IPS-11a (cell line): Measurements from ENCODE around the gene PRUNE2.

Experiments used
- H3K4me3 ChIP-seq: one replicate; pipeline ENCODE4 v1.5.1; 2013; ENCODE audit warnings: low read depth, low read length, control low read depth

The PRUNE2 gene

DNA sequence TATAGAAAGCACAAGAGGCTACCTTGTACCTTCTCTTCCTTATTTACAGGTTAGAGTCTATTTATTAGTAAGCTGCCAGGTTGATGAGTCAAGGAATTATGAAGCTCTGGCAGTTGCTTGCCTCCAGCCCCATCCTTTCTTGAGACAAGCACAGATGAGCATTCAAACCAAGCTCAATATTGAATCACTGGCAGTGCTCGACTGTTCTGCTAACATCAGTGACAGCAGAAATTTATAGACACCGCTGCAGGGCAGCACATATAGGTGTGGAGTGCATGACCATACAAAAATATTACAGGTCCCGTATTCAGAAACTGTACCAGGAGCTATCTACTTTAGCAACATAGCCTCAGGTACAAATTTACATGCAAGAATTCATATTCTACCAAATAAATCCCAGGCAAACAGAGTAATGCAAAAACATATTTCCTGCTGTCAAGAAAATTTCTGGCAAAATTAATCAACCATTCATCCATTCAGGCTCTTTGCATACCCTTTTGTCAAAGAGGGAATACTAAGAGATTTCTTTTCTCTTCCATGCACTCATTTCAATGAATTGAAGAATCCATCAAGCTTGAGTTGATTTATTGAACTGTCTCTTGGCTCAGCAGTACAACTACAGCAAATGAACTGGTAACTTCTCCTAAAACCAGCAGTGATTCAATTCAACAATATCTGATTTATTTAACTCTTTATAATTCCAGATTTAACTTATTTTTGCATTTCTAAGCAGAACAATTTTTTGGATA lies 168.6 kb downstream of the PRUNE2 start:
- no peak overlapping the region for H3K4me3 ChIP-seq

DNA sequence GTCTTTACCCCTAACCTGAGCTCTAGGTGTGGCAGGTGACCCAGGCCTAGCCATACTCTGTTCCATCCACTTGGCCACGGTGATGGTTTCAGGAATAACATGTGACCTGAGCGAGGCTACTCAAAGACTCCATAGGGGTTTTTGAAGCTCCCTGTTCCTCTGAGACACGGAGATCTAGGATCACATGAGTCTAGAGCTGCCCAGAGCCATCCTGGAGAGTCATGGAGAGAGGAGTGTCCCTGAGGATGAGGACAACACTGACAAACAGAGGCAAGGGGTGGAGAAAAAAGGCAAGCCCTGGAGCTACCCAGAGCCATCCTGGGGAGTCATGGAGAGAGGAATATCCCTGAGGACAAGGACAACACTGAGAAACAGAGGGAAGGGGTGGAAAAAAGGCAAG lies 171.2 kb downstream of the PRUNE2 start:
- H3K4me3 ChIP-seq: no peak overlapping the region

- H3K4me3 ChIP-seq: no peak overlapping the region
Observed at GRCh38 chr9:76733096-76733495, 172.8 kb downstream of the PRUNE2 start.

GRCh38 chr9:76732341-76732958 lies 173.5 kb downstream of the PRUNE2 start:
- no peak overlapping the region for H3K4me3 ChIP-seq

DNA sequence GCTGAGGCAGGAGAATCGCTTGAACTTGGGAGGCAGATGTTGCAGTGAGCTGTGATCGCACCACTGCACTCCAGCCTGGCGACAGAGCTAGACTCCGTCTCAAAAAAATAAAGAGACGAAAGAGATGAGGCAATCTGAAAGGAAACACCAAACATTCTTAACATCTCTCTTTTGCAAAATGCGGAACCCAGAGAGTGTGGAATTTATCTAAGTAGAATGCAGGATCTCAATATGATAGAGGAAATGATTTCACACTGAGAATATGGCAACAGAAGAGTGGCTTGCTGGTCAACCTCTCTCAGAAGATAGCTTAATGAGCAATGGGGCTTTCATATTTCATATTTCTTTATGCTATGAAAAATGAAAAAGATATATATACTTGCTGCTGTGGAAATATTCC lies 175.1 kb downstream of the PRUNE2 start:
- H3K4me3 ChIP-seq: no peak overlapping the region

- no peak overlapping the region for H3K4me3 ChIP-seq
Observed at GRCh38 chr9:76729980-76730737, 175.8 kb downstream of the PRUNE2 start.

- H3K4me3 ChIP-seq: no peak overlapping the region
Observed at GRCh38 chr9:76729116-76729515, 176.8 kb downstream of the PRUNE2 start.

DNA sequence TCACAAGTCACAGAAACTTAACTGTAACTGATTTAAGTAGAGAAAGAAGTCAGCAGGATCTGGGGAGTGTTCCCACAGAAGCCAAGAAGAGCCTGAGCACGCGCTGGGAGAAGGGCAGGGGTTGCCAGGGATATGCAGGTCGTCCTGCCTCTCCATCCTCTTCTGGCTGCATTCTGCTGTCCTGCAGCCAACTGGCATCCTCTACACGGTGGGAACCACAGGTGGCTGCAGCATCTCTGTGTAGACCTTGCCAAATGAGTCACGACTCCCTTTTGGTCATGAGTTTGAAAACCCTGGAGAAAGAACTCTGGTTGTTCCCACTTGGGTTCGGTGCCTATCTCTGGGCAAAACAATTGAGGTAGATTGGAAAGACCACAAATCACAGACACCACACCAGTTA lies 180.0 kb downstream of the PRUNE2 start:
- H3K4me3 ChIP-seq: no peak overlapping the region

DNA sequence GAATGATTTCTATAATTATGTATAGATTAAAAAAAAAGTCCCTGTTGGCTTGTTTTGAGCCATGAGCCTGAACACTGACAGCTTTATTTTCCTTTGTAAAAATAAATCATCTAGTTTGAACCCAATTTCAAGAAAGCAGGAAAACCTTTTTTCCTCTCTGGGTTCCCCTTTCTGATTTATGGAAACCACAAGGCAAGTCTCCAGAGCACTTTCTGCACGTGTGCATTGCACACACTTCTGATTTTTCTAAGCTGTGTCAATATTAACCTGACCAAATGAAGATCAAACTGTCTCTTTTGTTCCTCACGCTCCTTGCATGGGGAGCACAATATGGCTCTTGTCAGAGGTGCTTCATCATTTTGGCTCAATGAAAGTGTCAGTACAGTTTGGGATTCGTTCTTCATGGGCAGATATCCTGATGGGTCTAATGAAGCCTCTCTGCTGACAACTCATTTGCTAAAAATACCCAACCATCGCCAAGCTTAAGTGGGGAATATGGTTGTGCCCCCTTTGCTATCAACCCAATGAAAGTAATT lies 180.8 kb downstream of the PRUNE2 start:
- H3K4me3 ChIP-seq: no peak overlapping the region

DNA sequence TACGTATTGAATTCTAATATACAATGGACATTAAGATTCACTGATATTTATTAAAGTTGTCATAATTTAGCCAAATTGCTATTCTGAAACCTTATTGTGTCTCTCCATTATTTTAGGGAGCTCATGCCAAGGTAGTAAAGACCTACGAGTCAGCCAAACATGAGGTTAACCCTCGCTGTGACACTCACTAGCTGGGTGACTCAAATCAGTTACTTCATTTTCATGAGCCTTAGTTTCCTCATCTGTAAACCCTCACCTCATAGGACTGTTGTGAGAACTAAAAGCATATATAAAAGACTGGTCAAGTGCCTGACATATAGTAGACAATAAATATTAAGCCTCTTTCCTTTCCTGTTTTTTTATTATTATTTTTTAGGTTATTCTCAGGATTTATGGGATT lies 185.7 kb downstream of the PRUNE2 start:
- H3K4me3 ChIP-seq: no peak overlapping the region

DNA sequence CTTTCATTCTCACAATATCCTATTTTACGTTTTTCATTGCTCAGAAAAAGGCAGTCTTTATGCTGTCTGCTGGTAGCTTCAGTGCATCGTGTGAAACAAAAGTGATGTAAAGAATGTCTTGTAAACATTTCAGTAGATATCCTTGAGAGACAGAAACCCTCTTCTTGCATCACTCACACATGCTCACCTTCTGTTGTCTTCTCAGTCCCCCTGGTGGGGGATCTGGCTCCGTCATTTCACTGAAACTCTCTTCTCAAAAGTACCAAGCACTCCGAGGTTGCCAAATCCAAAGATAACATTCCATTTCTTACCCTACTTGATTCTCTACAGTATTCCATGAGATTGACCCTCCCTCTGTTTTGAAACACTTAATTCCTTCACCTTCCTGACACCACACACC lies 187.7 kb downstream of the PRUNE2 start:
- no peak overlapping the region for H3K4me3 ChIP-seq

DNA sequence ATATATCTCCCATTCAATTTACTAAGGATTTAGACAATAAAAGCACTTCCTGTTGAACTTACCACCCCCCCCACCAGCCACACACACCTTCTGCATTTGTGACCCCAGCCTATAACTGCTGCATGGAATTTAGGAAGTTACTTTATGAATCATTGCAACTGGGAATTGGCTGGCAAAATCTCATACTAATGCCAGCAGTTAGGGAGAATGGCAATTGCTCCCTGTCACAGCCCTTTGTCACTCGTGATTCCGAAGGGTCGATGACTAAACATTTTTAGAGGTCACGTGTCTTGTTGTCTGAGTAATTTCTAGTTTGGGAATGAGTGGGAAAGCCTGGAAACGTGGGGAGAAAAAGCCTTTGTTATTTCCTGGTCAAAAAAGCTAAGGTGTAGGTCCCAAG lies 188.3 kb downstream of the PRUNE2 start:
- H3K4me3 ChIP-seq: no peak overlapping the region

- H3K4me3 ChIP-seq: no peak overlapping the region
Observed at GRCh38 chr9:76717176-76717575, 188.7 kb downstream of the PRUNE2 start.

DNA sequence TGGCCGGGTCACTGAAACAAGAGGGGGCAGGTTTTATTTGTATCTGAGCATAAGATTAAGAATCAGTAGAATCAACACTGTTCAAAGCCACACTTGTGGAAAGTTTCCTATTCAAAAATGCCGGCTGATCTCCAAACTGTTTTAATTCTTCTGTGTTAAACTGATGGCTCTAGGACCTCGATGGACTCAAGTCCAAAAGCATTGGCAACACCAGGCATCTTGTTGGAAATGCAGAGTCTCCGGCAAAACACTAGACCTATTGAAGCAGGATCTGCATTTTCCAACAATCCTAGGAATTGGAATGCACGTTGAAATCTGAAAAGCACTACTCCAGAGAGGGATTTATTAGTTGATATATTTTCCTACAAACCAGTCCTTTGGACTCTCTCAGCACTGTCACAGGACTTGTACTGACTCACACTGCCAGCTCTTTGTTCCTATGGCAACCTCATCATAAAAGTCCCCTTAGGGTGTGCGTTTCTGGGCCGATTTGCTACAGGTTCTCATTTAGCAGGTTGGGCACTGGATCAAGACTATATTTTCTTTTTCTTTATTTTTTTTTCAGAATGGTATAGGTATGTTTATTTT lies 189.7 kb downstream of the PRUNE2 start:
- H3K4me3 ChIP-seq: no peak overlapping the region

- H3K4me3 ChIP-seq: no peak overlapping the region
Observed at GRCh38 chr9:76713381-76713780, 192.5 kb downstream of the PRUNE2 start.

DNA sequence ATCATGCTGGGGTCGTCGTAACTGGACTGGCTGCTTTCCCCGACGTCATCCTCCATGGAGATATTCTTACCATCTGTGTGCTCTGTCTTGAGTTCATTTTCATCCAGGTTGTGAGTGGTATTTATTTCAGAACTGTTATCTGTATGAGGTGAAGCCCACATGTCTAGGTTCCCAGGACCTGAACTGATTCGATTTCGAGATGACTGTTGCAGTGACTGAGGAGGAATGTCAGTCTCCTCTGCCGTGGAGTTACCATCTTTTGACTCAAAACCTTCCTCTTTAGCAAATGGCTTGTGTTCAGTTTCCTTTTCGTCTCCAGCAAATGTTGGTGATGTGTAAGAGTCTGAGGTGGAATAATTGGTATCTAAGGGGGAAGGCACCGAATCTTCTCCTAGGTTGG lies 196.9 kb downstream of the PRUNE2 start:
- H3K4me3 ChIP-seq: no peak overlapping the region

- H3K4me3 ChIP-seq: no peak overlapping the region
Observed at GRCh38 chr9:76707510-76707909, 198.4 kb downstream of the PRUNE2 start.

DNA sequence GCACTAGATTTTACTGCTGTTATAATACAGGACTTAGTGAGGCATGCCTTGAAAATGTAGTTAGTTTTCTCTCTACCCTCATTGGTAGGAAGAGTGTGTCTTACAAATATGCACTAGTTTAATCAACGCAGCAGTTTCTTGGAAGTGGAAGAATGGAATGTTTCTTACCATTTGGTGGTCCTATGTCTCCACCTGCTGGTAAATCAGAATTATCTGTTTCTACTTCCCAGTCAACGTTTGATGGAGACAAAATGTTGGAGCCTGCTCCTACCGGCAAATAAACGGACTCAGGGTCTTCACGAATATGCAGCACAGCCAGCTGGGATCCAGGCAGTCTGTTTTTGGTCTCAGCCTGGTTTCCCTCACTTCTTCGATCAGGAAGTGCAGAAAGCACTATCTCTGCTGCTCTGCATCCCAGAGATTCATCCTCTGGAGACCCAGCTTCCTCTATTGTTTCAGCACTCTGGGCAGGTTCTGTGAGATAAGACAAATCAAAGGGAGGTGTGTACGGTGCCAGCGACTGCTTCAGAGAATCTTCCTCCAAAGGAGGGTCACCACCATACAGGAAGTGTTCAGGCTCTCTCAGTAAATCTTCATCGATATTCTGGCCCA lies 201.2 kb downstream of the PRUNE2 start:
- no peak overlapping the region for H3K4me3 ChIP-seq

- H3K4me3 ChIP-seq: no peak overlapping the region
Observed at GRCh38 chr9:76703270-76703669, 202.6 kb downstream of the PRUNE2 start.

- H3K4me3 ChIP-seq: no peak overlapping the region
Observed at GRCh38 chr9:76701441-76702039, 204.4 kb downstream of the PRUNE2 start.

GRCh38 chr9:76700916-76701315 lies 205.0 kb downstream of the PRUNE2 start:
- no peak overlapping the region for H3K4me3 ChIP-seq
